Measurements from ENCODE around the gene CTDSPL.

Gene CTDSPL

GRCh38 chr3:37935290-37935668 lies 73.6 kb downstream of the CTDSPL start:
- H3K36me3 ChIP-seq (ENCODE audit: low read depth), result no peaks in the 10 kb centered on the region
- H3K27ac ChIP-seq (ENCODE audit: poor library complexity, severe bottlenecking), result peak overlapping the region; percentile 85
- no peak for DNase-seq (ENCODE audit: low spot score)
- no peak for TF ChIP-seq CTCF (IDR thresholded peaks at IDR 0.05; ENCODE audit: poor library complexity, severe bottlenecking)
- ATAC-seq (ENCODE audit: low read depth), result no peak
- H3K9me3 ChIP-seq (ENCODE audit: severe bottlenecking), result peaks cover 2% of the 10 kb centered on the region
- H3K27me3 ChIP-seq (ENCODE audit: insufficient read depth, poor library complexity, severe bottlenecking), result no peaks in the 10 kb centered on the region
- no peak overlapping the region for H3K4me3 ChIP-seq (ENCODE audit: severe bottlenecking)
- peaks cover 26% of the 10 kb centered on the region for H3K4me1 ChIP-seq (ENCODE audit: insufficient read depth, poor library complexity, severe bottlenecking)

- H3K4me1 ChIP-seq (ENCODE audit: insufficient read depth, poor library complexity, severe bottlenecking), result peaks cover 26% of the 10 kb centered on the region
- H3K36me3 ChIP-seq (ENCODE audit: low read depth), result no peaks in the 10 kb centered on the region
- DNase-seq (ENCODE audit: low spot score) (no peak), ATAC-seq (ENCODE audit: low read depth) (peak; percentile 98)
- TF ChIP-seq CTCF (IDR thresholded peaks at IDR 0.05; ENCODE audit: poor library complexity, severe bottlenecking), result no peak
- no peak overlapping the region for H3K4me3 ChIP-seq (ENCODE audit: severe bottlenecking)
- H3K9me3 ChIP-seq (ENCODE audit: severe bottlenecking), result peaks cover 2% of the 10 kb centered on the region
- no peaks in the 10 kb centered on the region for H3K27me3 ChIP-seq (ENCODE audit: insufficient read depth, poor library complexity, severe bottlenecking)
- peak overlapping the region; percentile 85 for H3K27ac ChIP-seq (ENCODE audit: poor library complexity, severe bottlenecking)
These were observed 74.3 kb downstream of the CTDSPL start for GRCh38 chr3:37935756-37936666.

- Histone ChIP-seq H3K4me3 (ENCODE audit: severe bottlenecking) (no peak overlapping the region), H3K4me1 (ENCODE audit: insufficient read depth, poor library complexity, severe bottlenecking) (peaks cover 26% of the 10 kb centered on the region), H3K27me3 (ENCODE audit: insufficient read depth, poor library complexity, severe bottlenecking) (no peaks in the 10 kb centered on the region), H3K9me3 (ENCODE audit: severe bottlenecking) (peaks cover 2% of the 10 kb centered on the region), H3K27ac (ENCODE audit: poor library complexity, severe bottlenecking) (peak overlapping the region; percentile 85), H3K36me3 (ENCODE audit: low read depth) (no peaks in the 10 kb centered on the region)
- ATAC-seq (ENCODE audit: low read depth) (no peak), DNase-seq (ENCODE audit: low spot score) (no peak)
- TF ChIP-seq CTCF (IDR thresholded peaks at IDR 0.05; ENCODE audit: poor library complexity, severe bottlenecking), result no peak
These were observed 75.5 kb downstream of the CTDSPL start for GRCh38 chr3:37937156-37937555.

GRCh38 chr3:37938011-37938410 lies 76.3 kb downstream of the CTDSPL start:
- no peaks in the 10 kb centered on the region for H3K36me3 ChIP-seq (ENCODE audit: low read depth)
- no peaks in the 10 kb centered on the region for H3K27me3 ChIP-seq (ENCODE audit: insufficient read depth, poor library complexity, severe bottlenecking)
- H3K9me3 ChIP-seq (ENCODE audit: severe bottlenecking), result peaks cover 2% of the 10 kb centered on the region
- H3K27ac ChIP-seq (ENCODE audit: poor library complexity, severe bottlenecking), result peak overlapping the region; percentile 85
- TF ChIP-seq CTCF (IDR thresholded peaks at IDR 0.05; ENCODE audit: poor library complexity, severe bottlenecking), result no peak
- peaks cover 26% of the 10 kb centered on the region for H3K4me1 ChIP-seq (ENCODE audit: insufficient read depth, poor library complexity, severe bottlenecking)
- H3K4me3 ChIP-seq (ENCODE audit: severe bottlenecking), result no peak overlapping the region
- ATAC-seq (ENCODE audit: low read depth) (no peak), DNase-seq (ENCODE audit: low spot score) (no peak)
